ENCODE data around the gene GRIFIN.

GRIFIN gene

GRCh38 chr7:2512713-2513112 lies 36.5 kb upstream of the GRIFIN start:
- DNase-seq (ENCODE audit: low spot score): no peak

GRCh38 chr7:2512179-2512661 lies 36.0 kb upstream of the GRIFIN start:
- DNase-seq (ENCODE audit: low spot score): no peak

- DNase-seq (ENCODE audit: low spot score): no peak
These were observed 35.6 kb upstream of the GRIFIN start for GRCh38 chr7:2511769-2512168.

GRCh38 chr7:2510909-2511768 lies 34.9 kb upstream of the GRIFIN start:
- DNase-seq (ENCODE audit: low spot score): no peak

- DNase-seq (ENCODE audit: low spot score): no peak
These were observed 34.1 kb upstream of the GRIFIN start for GRCh38 chr7:2510130-2510776.

- no peak for DNase-seq (ENCODE audit: low spot score)
These were observed 33.2 kb upstream of the GRIFIN start for GRCh38 chr7:2509298-2509906.

- DNase-seq (ENCODE audit: low spot score): no peak
These were observed 32.4 kb upstream of the GRIFIN start for GRCh38 chr7:2508327-2509215.

GRCh38 chr7:2507917-2508306 lies 31.7 kb upstream of the GRIFIN start:
- DNase-seq (ENCODE audit: low spot score): no peak

GRCh38 chr7:2507208-2507916 lies 31.2 kb upstream of the GRIFIN start:
- no peak for DNase-seq (ENCODE audit: low spot score)

- no peak for DNase-seq (ENCODE audit: low spot score)
These were observed 29.2 kb upstream of the GRIFIN start for GRCh38 chr7:2505401-2505800.

- no peak for DNase-seq (ENCODE audit: low spot score)
These were observed 28.7 kb upstream of the GRIFIN start for GRCh38 chr7:2504889-2505375.

- no peak for DNase-seq (ENCODE audit: low spot score)
These were observed 28.1 kb upstream of the GRIFIN start for GRCh38 chr7:2504128-2504888.

- no peak for DNase-seq (ENCODE audit: low spot score)
These were observed 27.1 kb upstream of the GRIFIN start for GRCh38 chr7:2503056-2503941.

GRCh38 chr7:2502647-2502966 lies 26.4 kb upstream of the GRIFIN start:
- no peak for DNase-seq (ENCODE audit: low spot score)

GRCh38 chr7:2501947-2502646 lies 25.9 kb upstream of the GRIFIN start:
- DNase-seq (ENCODE audit: low spot score): no peak

- no peak for DNase-seq (ENCODE audit: low spot score)
These were observed 24.5 kb upstream of the GRIFIN start for GRCh38 chr7:2500701-2501100.

- DNase-seq (ENCODE audit: low spot score): no peak
These were observed 23.7 kb upstream of the GRIFIN start for GRCh38 chr7:2499719-2500430.

GRCh38 chr7:2499181-2499580 lies 23.0 kb upstream of the GRIFIN start:
- DNase-seq (ENCODE audit: low spot score): no peak

Data from globus pallidus (tissue), 1 donor.